ENCODE results near the gene CAMK1G. TPM values are rescaled to one million over a fixed set of nuclear protein-coding genes. Genes with fewer than 3 reads are reported as not detected.

Gene CAMK1G
- total and polyA plus RNA-seq, 2 donors (not counting 3 experiments of a cell fraction or from before 2014, with no cell fraction given): not detected

DNA sequence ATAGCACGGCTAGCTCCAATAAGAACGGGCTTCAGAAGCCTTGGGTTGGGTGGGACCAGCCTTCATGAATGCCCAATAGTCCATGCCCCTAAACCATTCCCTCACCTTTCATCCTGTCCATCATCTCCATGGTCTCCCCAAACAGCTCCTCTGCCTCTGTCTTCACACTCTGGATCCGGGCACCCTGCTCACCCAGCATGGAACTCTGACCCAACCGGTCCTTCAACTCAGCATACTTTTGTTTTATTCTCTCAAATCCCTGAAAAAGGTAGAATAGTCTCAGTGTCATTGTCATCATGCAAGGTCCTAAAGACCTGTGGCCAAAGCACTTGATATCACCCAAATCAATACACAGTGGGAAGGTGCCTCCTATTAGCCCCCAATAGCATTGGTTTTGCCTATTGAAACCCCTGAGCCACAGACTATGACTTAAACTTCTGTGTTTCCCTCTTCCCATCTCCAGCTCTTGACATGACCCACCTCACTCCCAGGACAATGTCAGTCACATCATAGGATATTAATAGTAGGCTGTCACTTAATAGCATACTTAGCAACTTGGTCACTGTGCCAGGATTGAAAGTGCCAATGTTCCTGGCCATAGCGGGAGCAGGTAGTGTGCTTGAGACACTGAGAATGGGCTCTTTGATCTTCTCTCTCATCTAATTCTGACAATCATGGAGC, 33.0 kb downstream of the CAMK1G start:
- FAIRE-seq (no peak), DNase-seq (ENCODE audit: low read depth, low spot score) (no peak)
- H3K9ac ChIP-seq (replicated peaks; ENCODE audit: extremely low read depth, insufficient read depth, low read length): no peak overlapping the region
- no TSS peak for BruUV-seq (replicated peaks)
- H3K4me1 ChIP-seq (ENCODE audit: control insufficient read depth, extremely low read depth, insufficient read depth, low read length): no peaks in the 10 kb centered on the region
- no peaks in the 10 kb centered on the region for H3K27me3 ChIP-seq (ENCODE audit: control insufficient read depth in 2 of 2, insufficient read depth in 2 of 2, low read length in 2 of 2)
- no peak overlapping the region for H3K4me3 ChIP-seq (replicated peaks in 1 of 3; ENCODE audit: insufficient read depth in 1 of 3, low read depth in 1 of 3, low read length in 3 of 3)
- H4K20me1 ChIP-seq (replicated peaks; ENCODE audit: control insufficient read depth, extremely low read depth, insufficient read depth, low read length): no peaks in the 10 kb centered on the region
- no peaks in the 10 kb centered on the region for H3K79me2 ChIP-seq (ENCODE audit: control insufficient read depth, insufficient read depth, low read length)
- POLR2A ChIA-PET: interaction anchor here (0.6 kb wide), 1 partner anchor 1595 kb away, joined by 5 read pairs; no protein-coding TSS in a partner anchor
- H3K4me2 ChIP-seq (ENCODE audit: insufficient read depth, low read length): no peak overlapping the region
- TF ChIP-seq GATA2 (IDR thresholded peaks at IDR 0.05; ENCODE audit: insufficient read depth, insufficient read length, low read depth, low read length) (no peak), POLR2A (IDR thresholded peaks at IDR 0.05; ENCODE audit: low read depth, low read length) (no peak), POLR2AphosphoS5 (IDR thresholded peaks at IDR 0.05; ENCODE audit: insufficient read depth, low read depth, low read length) (no peak), FOS (IDR thresholded peaks at IDR 0.05; ENCODE audit: borderline replicate concordance, insufficient read depth, low read length) (no peak), EZH2 (IDR thresholded peaks at IDR 0.05; ENCODE audit: borderline replicate concordance, low read depth, low read length, severe bottlenecking) (no peak), MYC (IDR thresholded peaks at IDR 0.05; ENCODE audit: low read depth, low read length) (no peak)
- TF ChIP-seq, protein P1, sequence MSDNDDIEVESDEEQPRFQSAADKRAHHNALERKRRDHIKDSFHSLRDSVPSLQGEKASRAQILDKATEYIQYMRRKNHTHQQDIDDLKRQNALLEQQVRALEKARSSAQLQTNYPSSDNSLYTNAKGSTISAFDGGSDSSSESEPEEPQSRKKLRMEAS (IDR thresholded peaks at IDR 0.05; ENCODE audit: insufficient read depth, insufficient read length): no peak
- TF ChIP-seq, protein P2, sequence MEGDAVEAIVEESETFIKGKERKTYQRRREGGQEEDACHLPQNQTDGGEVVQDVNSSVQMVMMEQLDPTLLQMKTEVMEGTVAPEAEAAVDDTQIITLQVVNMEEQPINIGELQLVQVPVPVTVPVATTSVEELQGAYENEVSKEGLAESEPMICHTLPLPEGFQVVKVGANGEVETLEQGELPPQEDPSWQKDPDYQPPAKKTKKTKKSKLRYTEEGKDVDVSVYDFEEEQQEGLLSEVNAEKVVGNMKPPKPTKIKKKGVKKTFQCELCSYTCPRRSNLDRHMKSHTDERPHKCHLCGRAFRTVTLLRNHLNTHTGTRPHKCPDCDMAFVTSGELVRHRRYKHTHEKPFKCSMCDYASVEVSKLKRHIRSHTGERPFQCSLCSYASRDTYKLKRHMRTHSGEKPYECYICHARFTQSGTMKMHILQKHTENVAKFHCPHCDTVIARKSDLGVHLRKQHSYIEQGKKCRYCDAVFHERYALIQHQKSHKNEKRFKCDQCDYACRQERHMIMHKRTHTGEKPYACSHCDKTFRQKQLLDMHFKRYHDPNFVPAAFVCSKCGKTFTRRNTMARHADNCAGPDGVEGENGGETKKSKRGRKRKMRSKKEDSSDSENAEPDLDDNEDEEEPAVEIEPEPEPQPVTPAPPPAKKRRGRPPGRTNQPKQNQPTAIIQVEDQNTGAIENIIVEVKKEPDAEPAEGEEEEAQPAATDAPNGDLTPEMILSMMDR (IDR thresholded peaks at IDR 0.05; ENCODE audit: extremely low read depth in 1 of 2, insufficient read depth in 1 of 2, low read depth in 1 of 2, low read length in 2 of 2): no peak
- H3K36me3 ChIP-seq (ENCODE audit: control insufficient read depth in 2 of 2, extremely low read depth in 1 of 2, insufficient read depth in 2 of 2, low read length in 2 of 2): no peaks in the 10 kb centered on the region
- CTCF ChIA-PET: interaction anchor here (0.9 to 1.4 kb wide), 5 partner anchors 11 to 51 kb away, joined by 3 to 6 read pairs (median 5); no protein-coding TSS in a partner anchor
- no peak overlapping the region for H2AFZ ChIP-seq (ENCODE audit: low read depth, low read length)
- no peak overlapping the region for H3K27ac ChIP-seq (ENCODE audit: insufficient read depth, low read depth, low read length)
- no peaks in the 10 kb centered on the region for H3K9me3 ChIP-seq (replicated peaks; ENCODE audit: control insufficient read depth, insufficient read depth, low read length)
- H3K9me1 ChIP-seq (replicated peaks; ENCODE audit: control insufficient read depth, extremely low read depth, insufficient read depth, low read length): no peaks in the 10 kb centered on the region
- intact Hi-C loops (cut with micrococcal nuclease): no loop called here
- dilution Hi-C loops (cut with MboI; ENCODE audit: extremely low pct_ligation_motif_present, low sequenced_read_pairs): no loop called here

Measured in endothelial cell of umbilical vein (primary cell).